ENCODE measurements around the gene CIPC.

The CIPC gene

DNA sequence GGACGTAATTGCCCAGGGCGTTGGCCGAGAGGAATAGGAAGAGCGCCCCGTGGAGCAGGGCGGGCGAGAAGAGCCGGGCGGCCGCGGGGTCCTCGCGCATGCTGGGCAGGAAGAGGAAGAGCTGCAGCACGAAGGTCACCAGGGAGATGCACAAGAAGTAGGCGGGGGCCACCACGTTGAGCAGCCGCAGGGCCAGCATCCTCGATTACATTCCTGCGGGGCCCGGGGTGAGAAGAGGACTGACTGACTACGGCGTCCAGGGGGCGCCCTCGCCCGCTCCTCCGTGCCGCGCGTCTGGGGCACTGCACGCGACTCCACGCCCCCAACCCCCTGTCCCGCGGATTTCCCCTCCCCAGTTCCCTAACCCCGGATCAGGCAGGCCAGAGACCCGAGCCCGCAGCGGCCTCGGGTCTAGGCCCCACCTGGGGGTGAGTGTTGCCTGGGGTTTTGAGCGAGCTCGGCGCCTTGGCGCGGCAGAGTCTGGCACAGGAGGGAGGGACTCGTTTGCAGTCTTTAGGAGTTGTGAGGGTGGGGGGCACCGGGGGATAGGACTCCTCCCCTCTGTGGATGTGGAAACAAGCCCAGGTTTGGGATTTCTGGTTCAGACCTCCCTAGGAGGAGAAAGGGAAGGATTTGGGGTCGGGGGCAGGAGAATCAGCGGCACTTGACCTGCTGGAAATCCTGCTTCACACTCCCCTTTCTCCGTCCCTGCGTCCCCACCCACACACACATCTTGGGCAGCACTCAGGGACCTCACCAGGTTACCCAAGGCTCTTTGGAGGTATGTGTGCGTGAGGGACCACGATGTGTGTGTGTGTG, 41.7 kb downstream of the CIPC start:
- ChIA-PET CTCF (interaction anchor here (0.6 to 1.3 kb wide), 6 partner anchors 9 to 176 kb away, joined by 3 to 5 read pairs (median 3); no protein-coding TSS in a partner anchor), POLR2A (no interaction called here)
- TF ChIP-seq, protein P1, sequence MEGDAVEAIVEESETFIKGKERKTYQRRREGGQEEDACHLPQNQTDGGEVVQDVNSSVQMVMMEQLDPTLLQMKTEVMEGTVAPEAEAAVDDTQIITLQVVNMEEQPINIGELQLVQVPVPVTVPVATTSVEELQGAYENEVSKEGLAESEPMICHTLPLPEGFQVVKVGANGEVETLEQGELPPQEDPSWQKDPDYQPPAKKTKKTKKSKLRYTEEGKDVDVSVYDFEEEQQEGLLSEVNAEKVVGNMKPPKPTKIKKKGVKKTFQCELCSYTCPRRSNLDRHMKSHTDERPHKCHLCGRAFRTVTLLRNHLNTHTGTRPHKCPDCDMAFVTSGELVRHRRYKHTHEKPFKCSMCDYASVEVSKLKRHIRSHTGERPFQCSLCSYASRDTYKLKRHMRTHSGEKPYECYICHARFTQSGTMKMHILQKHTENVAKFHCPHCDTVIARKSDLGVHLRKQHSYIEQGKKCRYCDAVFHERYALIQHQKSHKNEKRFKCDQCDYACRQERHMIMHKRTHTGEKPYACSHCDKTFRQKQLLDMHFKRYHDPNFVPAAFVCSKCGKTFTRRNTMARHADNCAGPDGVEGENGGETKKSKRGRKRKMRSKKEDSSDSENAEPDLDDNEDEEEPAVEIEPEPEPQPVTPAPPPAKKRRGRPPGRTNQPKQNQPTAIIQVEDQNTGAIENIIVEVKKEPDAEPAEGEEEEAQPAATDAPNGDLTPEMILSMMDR (IDR thresholded peaks at IDR 0.05; ENCODE audit: control extremely low read depth, extremely low read depth, low read depth, missing control alignments), result peak; percentile 51
- DNase-seq (ENCODE audit: extremely low spot score), result peak; percentile 71

DNA sequence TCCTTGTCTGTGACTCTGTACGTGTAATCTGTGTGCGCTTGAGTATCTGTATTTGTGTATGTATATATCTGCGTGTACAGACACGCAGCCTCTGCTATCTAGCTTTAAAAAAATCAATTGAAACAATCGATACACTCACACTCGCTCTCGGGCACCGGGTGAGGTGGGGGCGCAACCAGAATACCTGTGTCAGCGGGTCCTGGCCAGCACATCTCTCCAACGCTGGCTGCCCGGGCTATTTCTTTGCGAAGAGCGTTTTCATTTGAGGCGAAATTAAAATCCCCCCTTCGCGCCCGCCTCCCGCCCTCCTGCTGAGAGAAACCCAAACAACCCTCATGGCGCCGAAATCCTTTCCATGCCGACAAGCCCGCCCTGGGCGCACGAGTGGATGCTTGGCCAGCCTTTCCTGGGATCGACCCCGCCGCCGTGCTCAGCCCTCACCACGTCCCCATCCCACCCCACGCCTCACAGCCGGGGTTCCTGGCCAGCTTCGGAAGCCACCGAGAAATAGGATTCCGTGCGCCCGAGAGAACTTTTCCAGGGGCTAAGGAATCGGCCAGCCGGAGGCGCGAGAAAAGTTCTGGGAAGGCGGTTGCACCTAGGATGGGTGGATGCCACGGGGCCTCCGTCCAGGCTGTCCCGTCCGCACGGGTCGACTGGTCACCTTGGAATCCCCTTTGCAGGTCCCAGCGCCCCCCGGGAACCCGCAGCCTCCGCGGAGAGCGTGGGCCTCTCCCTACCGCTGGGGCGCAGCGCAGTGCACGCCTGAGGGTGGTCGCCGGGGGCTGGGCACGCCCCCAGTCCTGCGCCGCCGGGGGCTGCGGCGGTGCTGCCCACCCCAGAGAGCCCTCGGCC, 42.5 kb downstream of the CIPC start:
- TF ChIP-seq, protein P1 (IDR thresholded peaks at IDR 0.05; ENCODE audit: control extremely low read depth, extremely low read depth, low read depth, missing control alignments), result no peak
- POLR2A ChIA-PET, result no interaction called here
- CTCF ChIA-PET, result interaction anchor here (0.6 to 1.3 kb wide), 6 partner anchors 9 to 175 kb away, joined by 3 to 5 read pairs (median 3); no protein-coding TSS in a partner anchor
- no peak for DNase-seq (ENCODE audit: extremely low spot score)

DNA sequence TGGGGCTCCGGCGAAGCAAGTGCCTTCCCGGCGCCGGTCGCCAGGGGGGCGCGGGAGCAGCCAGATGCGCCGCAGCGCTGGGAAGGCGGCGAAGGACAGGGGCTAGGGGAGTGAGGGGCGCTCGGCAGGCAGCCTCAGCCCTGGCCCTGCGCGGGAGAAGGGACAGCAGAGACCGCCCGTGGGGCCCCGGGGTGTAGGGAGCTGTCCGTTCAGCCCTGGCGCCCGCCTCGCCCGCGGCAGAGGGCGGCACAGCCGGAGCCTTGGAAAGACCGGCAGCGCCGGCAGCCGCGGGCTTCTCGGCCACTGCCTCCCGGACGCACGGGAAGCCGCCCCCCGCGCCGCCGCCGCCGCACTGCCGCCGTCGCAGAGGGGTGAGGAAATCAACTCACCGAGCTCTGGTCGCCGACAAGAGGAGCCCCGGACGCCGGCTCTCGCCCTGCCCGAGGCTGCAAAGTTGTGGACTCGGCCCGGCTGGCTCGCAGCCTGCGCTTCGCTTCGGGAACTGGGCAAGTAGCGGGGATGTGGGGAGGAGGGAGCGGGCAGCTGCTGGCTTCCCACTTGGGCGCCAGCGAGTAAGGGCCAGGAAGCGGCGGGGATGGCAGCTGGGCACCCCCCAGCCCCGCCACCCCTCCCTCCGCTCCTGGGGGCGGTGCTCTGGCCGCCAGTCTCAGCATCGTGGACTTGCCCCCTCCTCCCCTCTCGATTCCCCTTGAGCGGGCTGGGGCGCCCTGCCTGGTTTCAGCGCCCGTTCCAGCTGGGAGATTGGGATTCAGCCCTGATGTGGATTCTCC, 43.4 kb downstream of the CIPC start, which contains the start of gene ZDHHC22:
Gene ZDHHC22 (minus strand): TSS at position 578 of the 791 bp plus-strand sequence. CDS start 2,053 bp downstream, outside the sequence.
- no peak for DNase-seq (ENCODE audit: extremely low spot score)
- CTCF ChIA-PET, result interaction anchor here (1.1 to 2.5 kb wide), 4 partner anchors 11 to 274 kb away, joined by 3 to 24 read pairs (median 3); no protein-coding TSS in a partner anchor
- TF ChIP-seq, protein P1 (IDR thresholded peaks at IDR 0.05; ENCODE audit: control extremely low read depth, extremely low read depth, low read depth, missing control alignments), result no peak
- POLR2A ChIA-PET, result no interaction called here

DNA sequence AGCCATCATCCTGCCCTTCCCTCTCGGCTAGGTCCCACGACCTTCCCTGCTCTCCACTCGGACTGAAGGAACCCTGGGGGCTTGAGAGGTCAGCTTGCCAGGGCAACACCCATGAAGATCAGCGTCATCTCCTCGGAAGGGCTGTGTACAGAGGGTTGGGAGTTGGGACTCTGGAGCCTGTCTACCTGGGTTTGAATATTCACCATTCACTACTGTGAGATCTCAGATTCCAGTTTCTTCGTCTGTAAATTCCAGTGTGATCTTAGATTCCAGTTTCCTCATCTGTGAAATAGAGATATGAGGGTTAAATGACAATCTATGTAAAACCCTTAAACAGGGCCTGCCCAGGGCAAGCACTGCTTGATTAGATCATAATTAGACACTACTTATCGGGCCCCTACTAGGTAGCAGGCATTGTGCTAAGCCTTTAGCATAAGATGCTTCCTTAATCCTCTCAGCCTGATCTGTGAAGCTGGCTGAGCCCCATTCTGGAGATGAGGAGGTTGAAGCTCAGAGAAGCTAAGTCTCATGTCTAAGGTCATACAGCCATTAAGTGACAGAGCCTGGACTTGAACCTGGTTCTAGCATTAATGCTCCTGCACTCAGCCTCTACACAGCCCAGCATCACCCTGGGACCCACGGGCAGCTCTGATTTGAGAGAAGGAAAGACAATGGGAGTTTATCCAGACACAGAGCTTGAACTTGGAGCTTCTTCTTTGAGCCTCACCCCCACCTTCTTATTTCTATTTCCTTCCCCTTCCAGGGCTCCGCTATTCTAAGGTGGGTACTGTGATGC, 44.1 kb downstream of the CIPC start:
- ChIA-PET CTCF (interaction anchor here (1.0 to 2.5 kb wide), 7 partner anchors 11 to 274 kb away, joined by 3 to 24 read pairs (median 3); no protein-coding TSS in a partner anchor), POLR2A (no interaction called here)
- no peak for DNase-seq (ENCODE audit: extremely low spot score)
- TF ChIP-seq, protein P1 (IDR thresholded peaks at IDR 0.05; ENCODE audit: control extremely low read depth, extremely low read depth, low read depth, missing control alignments), result no peak

DNA sequence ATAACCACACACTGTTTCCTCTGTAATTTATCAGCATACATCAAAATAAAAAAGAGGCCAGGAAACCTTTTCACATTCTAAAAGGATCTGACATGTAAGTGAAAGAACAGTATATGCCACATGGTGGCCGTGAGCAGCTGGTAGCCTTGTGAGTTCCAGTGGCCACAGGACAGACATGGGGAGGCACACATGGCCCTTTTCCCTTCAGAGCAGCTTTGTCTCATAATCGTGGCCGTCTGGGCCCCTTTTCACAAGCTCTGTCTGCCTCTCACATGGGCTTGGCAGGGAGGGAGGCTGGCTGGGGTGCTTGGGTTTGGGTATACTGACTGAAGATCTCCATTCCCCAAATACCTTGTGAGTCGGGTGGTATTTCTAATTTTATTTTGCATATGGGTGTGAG, 45.0 kb downstream of the CIPC start:
- no peak for DNase-seq (ENCODE audit: extremely low spot score)
- ChIA-PET POLR2A (no interaction called here), CTCF (interaction anchor here (0.9 to 2.5 kb wide), 9 partner anchors 9 to 270 kb away, joined by 3 to 24 read pairs (median 4); no protein-coding TSS in a partner anchor)
- TF ChIP-seq, protein P1 (IDR thresholded peaks at IDR 0.05; ENCODE audit: control extremely low read depth, extremely low read depth, low read depth, missing control alignments), result no peak

All from GM10248 (cell line).